Lower leg skin (tissue), 3 donors: ENCODE measurements around the gene AP3D1.
"Not testable (repeated sequence)": the region's sequence is repeated elsewhere in the genome, so short reads cannot be mapped to it uniquely, and the experiment has no call there.

Source experiments
- POLR2A ChIP-seq, 2 donors: fragments of 450-650 bp; IDR thresholded peaks; one replicate each; pipeline ENCODE4 v1.6.1; 2016 to 2017; ENCODE audit warnings: antibody characterized with exemption in 2 of 2, mild to moderate bottlenecking in 1 of 2, moderate library complexity in 1 of 2
- TF ChIP-seq, protein P1 (sequence below), 3 donors: fragments of 450-650 bp; IDR thresholded peaks; one replicate each; pipeline ENCODE4 v1.5.1; 2016; ENCODE audit warnings: antibody characterized with exemption in 3 of 3, mild to moderate bottlenecking in 3 of 3, moderate library complexity in 2 of 3

- TF ChIP-seq, protein P1, sequence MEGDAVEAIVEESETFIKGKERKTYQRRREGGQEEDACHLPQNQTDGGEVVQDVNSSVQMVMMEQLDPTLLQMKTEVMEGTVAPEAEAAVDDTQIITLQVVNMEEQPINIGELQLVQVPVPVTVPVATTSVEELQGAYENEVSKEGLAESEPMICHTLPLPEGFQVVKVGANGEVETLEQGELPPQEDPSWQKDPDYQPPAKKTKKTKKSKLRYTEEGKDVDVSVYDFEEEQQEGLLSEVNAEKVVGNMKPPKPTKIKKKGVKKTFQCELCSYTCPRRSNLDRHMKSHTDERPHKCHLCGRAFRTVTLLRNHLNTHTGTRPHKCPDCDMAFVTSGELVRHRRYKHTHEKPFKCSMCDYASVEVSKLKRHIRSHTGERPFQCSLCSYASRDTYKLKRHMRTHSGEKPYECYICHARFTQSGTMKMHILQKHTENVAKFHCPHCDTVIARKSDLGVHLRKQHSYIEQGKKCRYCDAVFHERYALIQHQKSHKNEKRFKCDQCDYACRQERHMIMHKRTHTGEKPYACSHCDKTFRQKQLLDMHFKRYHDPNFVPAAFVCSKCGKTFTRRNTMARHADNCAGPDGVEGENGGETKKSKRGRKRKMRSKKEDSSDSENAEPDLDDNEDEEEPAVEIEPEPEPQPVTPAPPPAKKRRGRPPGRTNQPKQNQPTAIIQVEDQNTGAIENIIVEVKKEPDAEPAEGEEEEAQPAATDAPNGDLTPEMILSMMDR (IDR thresholded peaks at IDR 0.05): not testable (repeated sequence)
- TF ChIP-seq POLR2A (IDR thresholded peaks at IDR 0.05): not testable (repeated sequence)
Observed at GRCh38 chr19:2128252-2128651, 23.1 kb downstream of the AP3D1 start.
